ENCODE measurements around the gene SLC1A3. TPM values are rescaled to one million over a fixed set of nuclear protein-coding genes. Genes with fewer than 3 reads are reported as not detected.
A peak's percentile ranks its signal among the peaks of the same experiment; 100 is the strongest.

SLC1A3 gene
- total and polyA plus RNA-seq, 2 experiments from 2014 or later = 9.1 to 18.1 TPM

GRCh38 chr5:36654564-36654963 is 48.2 kb downstream of the SLC1A3 start:
- H3K4me1 ChIP-seq (ENCODE audit: low read depth) = peaks cover 26% of the 10 kb centered on the region
- no peak for DNase-seq (ENCODE audit: low read depth in 1 of 2, low spot score in 1 of 2)
- TF ChIP-seq, protein P1, sequence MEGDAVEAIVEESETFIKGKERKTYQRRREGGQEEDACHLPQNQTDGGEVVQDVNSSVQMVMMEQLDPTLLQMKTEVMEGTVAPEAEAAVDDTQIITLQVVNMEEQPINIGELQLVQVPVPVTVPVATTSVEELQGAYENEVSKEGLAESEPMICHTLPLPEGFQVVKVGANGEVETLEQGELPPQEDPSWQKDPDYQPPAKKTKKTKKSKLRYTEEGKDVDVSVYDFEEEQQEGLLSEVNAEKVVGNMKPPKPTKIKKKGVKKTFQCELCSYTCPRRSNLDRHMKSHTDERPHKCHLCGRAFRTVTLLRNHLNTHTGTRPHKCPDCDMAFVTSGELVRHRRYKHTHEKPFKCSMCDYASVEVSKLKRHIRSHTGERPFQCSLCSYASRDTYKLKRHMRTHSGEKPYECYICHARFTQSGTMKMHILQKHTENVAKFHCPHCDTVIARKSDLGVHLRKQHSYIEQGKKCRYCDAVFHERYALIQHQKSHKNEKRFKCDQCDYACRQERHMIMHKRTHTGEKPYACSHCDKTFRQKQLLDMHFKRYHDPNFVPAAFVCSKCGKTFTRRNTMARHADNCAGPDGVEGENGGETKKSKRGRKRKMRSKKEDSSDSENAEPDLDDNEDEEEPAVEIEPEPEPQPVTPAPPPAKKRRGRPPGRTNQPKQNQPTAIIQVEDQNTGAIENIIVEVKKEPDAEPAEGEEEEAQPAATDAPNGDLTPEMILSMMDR (IDR thresholded peaks at IDR 0.05; ENCODE audit: low read depth, low read length) = no peak
- H3K36me3 ChIP-seq = no peaks in the 10 kb centered on the region
- no peak overlapping the region for H3K4me3 ChIP-seq
- no peaks in the 10 kb centered on the region for H3K27me3 ChIP-seq
- no peaks in the 10 kb centered on the region for H3K9me3 ChIP-seq (ENCODE audit: low read depth)
- no peak overlapping the region for H3K27ac ChIP-seq

- H3K27ac ChIP-seq = no peak overlapping the region
- H3K4me3 ChIP-seq = no peak overlapping the region
- DNase-seq (ENCODE audit: low read depth in 1 of 2, low spot score in 1 of 2) = peak in 1 of 2 donors; percentile 53
- no peaks in the 10 kb centered on the region for H3K9me3 ChIP-seq (ENCODE audit: low read depth)
- no peaks in the 10 kb centered on the region for H3K36me3 ChIP-seq
- no peaks in the 10 kb centered on the region for H3K27me3 ChIP-seq
- TF ChIP-seq, protein P1 (IDR thresholded peaks at IDR 0.05; ENCODE audit: low read depth, low read length) = no peak
- peaks cover 26% of the 10 kb centered on the region for H3K4me1 ChIP-seq (ENCODE audit: low read depth)
These were observed 48.8 kb downstream of the SLC1A3 start for GRCh38 chr5:36655161-36655560.

DNA sequence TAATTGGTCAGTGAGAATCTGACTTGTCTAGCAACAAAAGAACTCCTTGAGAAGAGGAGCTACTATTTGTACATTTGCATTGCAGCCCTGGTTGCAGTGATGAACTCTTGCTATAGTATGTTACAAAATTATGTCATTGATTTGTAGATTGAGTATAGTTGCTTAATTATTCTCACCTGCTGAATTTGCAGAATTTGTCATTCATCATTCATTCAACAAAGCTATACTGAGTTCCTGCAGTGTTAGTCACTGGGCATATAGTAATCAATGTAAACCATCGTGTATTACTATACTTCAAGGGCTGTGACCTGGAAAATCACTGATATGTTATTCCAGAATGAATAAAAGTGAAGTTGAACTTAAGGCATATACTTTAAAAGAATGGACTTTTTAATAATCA is 50.1 kb downstream of the SLC1A3 start:
- TF ChIP-seq, protein P1 (IDR thresholded peaks at IDR 0.05; ENCODE audit: low read depth, low read length) = no peak
- no peaks in the 10 kb centered on the region for H3K9me3 ChIP-seq (ENCODE audit: low read depth)
- no peak overlapping the region for H3K27ac ChIP-seq
- H3K27me3 ChIP-seq = no peaks in the 10 kb centered on the region
- no peak overlapping the region for H3K4me3 ChIP-seq
- no peak for DNase-seq (ENCODE audit: low read depth in 1 of 2, low spot score in 1 of 2)
- peaks cover 26% of the 10 kb centered on the region for H3K4me1 ChIP-seq (ENCODE audit: low read depth)
- H3K36me3 ChIP-seq = no peaks in the 10 kb centered on the region

GRCh38 chr5:36657563-36657995 is 51.2 kb downstream of the SLC1A3 start:
- H3K27me3 ChIP-seq = no peaks in the 10 kb centered on the region
- H3K4me1 ChIP-seq (ENCODE audit: low read depth) = peaks cover 15% of the 10 kb centered on the region
- no peak overlapping the region for H3K4me3 ChIP-seq
- TF ChIP-seq, protein P1 (IDR thresholded peaks at IDR 0.05; ENCODE audit: low read depth, low read length) = no peak
- no peaks in the 10 kb centered on the region for H3K9me3 ChIP-seq (ENCODE audit: low read depth)
- H3K36me3 ChIP-seq = no peaks in the 10 kb centered on the region
- DNase-seq (ENCODE audit: low read depth in 1 of 2, low spot score in 1 of 2) = peak in 1 of 2 donors; percentile 99
- H3K27ac ChIP-seq = no peak overlapping the region

GRCh38 chr5:36658038-36658756 is 51.8 kb downstream of the SLC1A3 start:
- H3K4me3 ChIP-seq = no peak overlapping the region
- peaks cover 9% of the 10 kb centered on the region for H3K4me1 ChIP-seq (ENCODE audit: low read depth)
- no peak overlapping the region for H3K27ac ChIP-seq
- H3K27me3 ChIP-seq = no peaks in the 10 kb centered on the region
- TF ChIP-seq, protein P1 (IDR thresholded peaks at IDR 0.05; ENCODE audit: low read depth, low read length) = no peak
- no peaks in the 10 kb centered on the region for H3K9me3 ChIP-seq (ENCODE audit: low read depth)
- peak in 1 of 2 donors; percentile 60 for DNase-seq (ENCODE audit: low read depth in 1 of 2, low spot score in 1 of 2)
- H3K36me3 ChIP-seq = no peaks in the 10 kb centered on the region
